Suprapubic skin (tissue), 4 donors: ENCODE measurements around the gene DAB2.

ENCODE experiments used
- CTCF ChIP-seq, 2 donors: fragments of 200-600 bp in 1 of 2; fragments of 450-650 bp in 1 of 2; sonication (generic) in 1 of 2; IDR thresholded peaks; one replicate each; pipeline ENCODE4 v1.5.1; 2016 to 2019; ENCODE audit warnings: antibody characterized with exemption in 2 of 2, mild to moderate bottlenecking in 1 of 2, moderate library complexity in 1 of 2
- POLR2A ChIP-seq, 2 donors: fragments of 450-650 bp; IDR thresholded peaks; one replicate each; pipeline ENCODE4 v1.6.1; 2017; ENCODE audit warnings: antibody characterized with exemption in 2 of 2, mild to moderate bottlenecking in 2 of 2, moderate library complexity in 2 of 2
- POLR2AphosphoS5 ChIP-seq, 3 donors: sonication (generic); formaldehyde crosslinking; IDR thresholded peaks; one replicate each; pipeline ENCODE4 v1.6.1; 2017; ENCODE audit warnings: antibody characterized with exemption in 3 of 3

- no peak for TF ChIP-seq CTCF (IDR thresholded peaks at IDR 0.05)
- TF ChIP-seq POLR2AphosphoS5 (IDR thresholded peaks at IDR 0.05) = no peak
- TF ChIP-seq POLR2A (IDR thresholded peaks at IDR 0.05) = no peak
Measured at GRCh38 chr5:39356263-39356662, 68.5 kb downstream of the DAB2 start.
